Caco-2 (cell line): ENCODE data around the gene YKT6. TPM values are rescaled to one million over a fixed set of nuclear protein-coding genes. Genes with fewer than 3 reads are reported as not detected.

Source experiments
- BruUV-seq: library from RNA; stranded (reverse); fragments of 400-500 nt; replicated peaks from 2 replicates; lab custom pipeline; 2021; lab: Mats Ljungman, UMichigan
- CTCF ChIA-PET: fragments of 300-600 bp; sonication (Branson Sonifier 250); formaldehyde crosslinking; loops from one replicate; lab custom pipeline; 2022; ENCODE audit warnings: antibody characterized with exemption; lab: Charles Lee
- POLR2A ChIA-PET: fragments of 300-600 bp; sonication (Branson Sonifier 250); formaldehyde crosslinking; loops from one replicate; lab custom pipeline; 2022; ENCODE audit warnings: antibody characterized with exemption; lab: Charles Lee
- DNase-seq, 2 experiments: peaks; one replicate each; pipeline versions ENCODE4 v3.0.0 to v3.0.0-alpha.2; 2020 to 2022
- H3K27me3 ChIP-seq: replicated peaks from 2 replicates; pipeline ENCODE4 v1.6.0; 2011; ENCODE audit warnings: low read length; ENCODE audit not compliant: control insufficient read depth, insufficient read depth
- H3K36me3 ChIP-seq: 2 replicates; pipeline ENCODE4 v1.5.1; 2011; ENCODE audit warnings: low read length; ENCODE audit not compliant: control insufficient read depth, insufficient read depth
- H3K4me1 ChIP-seq: fragments of 250-450 bp; sonication (Bioruptor Pico); 2 replicates; pipeline ENCODE4 v1.5.1; 2020; ENCODE audit warnings: mild to moderate bottlenecking
- H3K4me3 ChIP-seq: 2 replicates; pipeline ENCODE4 v1.5.1; 2011; ENCODE audit warnings: low read depth, mild to moderate bottlenecking, control low read depth, low read length
- H3K9me3 ChIP-seq: fragments of 250-450 bp; sonication (Bioruptor Pico); 2 replicates; pipeline ENCODE4 v1.5.1; 2020; ENCODE audit warnings: mild to moderate bottlenecking, moderate library complexity
- H3K27ac Mint-ChIP-seq: one replicate; pipeline ENCODE4 v1.8.0; 2022; ENCODE audit warnings: mixed read lengths; ENCODE audit not compliant: unreplicated experiment
- H3K27me3 Mint-ChIP-seq: one replicate; pipeline ENCODE4 v1.8.0; 2022; ENCODE audit warnings: mixed read lengths; ENCODE audit not compliant: insufficient read depth, unreplicated experiment
- H3K36me3 Mint-ChIP-seq: one replicate; pipeline ENCODE4 v1.8.0; 2022; ENCODE audit warnings: mild to moderate bottlenecking, mixed read lengths; ENCODE audit not compliant: insufficient read depth, unreplicated experiment
- H3K4me1 Mint-ChIP-seq: one replicate; pipeline ENCODE4 v1.8.0; 2022; ENCODE audit warnings: low read depth, mixed read lengths; ENCODE audit not compliant: unreplicated experiment
- H3K4me3 Mint-ChIP-seq: one replicate; pipeline ENCODE4 v1.8.0; 2022; ENCODE audit warnings: mild to moderate bottlenecking, moderate library complexity, mixed read lengths; ENCODE audit not compliant: unreplicated experiment
- H3K9me3 Mint-ChIP-seq: one replicate; pipeline ENCODE4 v1.8.0; 2022; ENCODE audit warnings: mixed read lengths; ENCODE audit not compliant: unreplicated experiment
- CTCF ChIP-seq, 2 experiments: fragments of 200-600 bp in 1 of 2; IDR thresholded peaks; 1 replicate in 1 of 2; 2 replicates in 1 of 2; pipeline versions ENCODE4 v1.5.1 to v1.8.0; 2011 to 2022; ENCODE audit warnings: antibody characterized with exemption in 1 of 2, control low read depth in 1 of 2, inconsistent platforms in 1 of 2, low read depth in 1 of 2, low read length in 1 of 2, mild to moderate bottlenecking in 1 of 2, moderate library complexity in 1 of 2; ENCODE audit not compliant: insufficient read depth in 1 of 2, severe bottlenecking in 1 of 2, unreplicated experiment in 1 of 2
- intact Hi-C: fragments of 100-400 bp; cut with micrococcal nuclease; formaldehyde crosslinking; loops from one replicate; pipeline ENCODE4 v1.10.0; 2022; ENCODE audit not compliant: unreplicated experiment
- total RNA-seq: library from RNA; stranded (reverse); gene quantifications from 2 replicates; pipeline ENCODE4 v1.2.3, GENCODE V29; 2022

YKT6 gene
- total RNA-seq, 1 experiment from 2014 or later = 123 TPM

- ChIA-PET POLR2A (no interaction called here), CTCF (interaction anchor here (1.1 to 1.2 kb wide), 2 partner anchors 24 to 41 kb away, joined by 3 read pairs; no protein-coding TSS in a partner anchor)
- no peaks in the 10 kb centered on the region for H3K36me3 Mint-ChIP-seq
- H3K27me3 Mint-ChIP-seq = no peaks in the 10 kb centered on the region
- BruUV-seq = no TSS peak
- no peak overlapping the region for H3K27ac Mint-ChIP-seq
- Histone ChIP-seq H3K4me3 (no peak overlapping the region), H3K4me1 (no peaks in the 10 kb centered on the region), H3K9me3 (no peaks in the 10 kb centered on the region), H3K36me3 (no peaks in the 10 kb centered on the region), H3K27me3 (no peaks in the 10 kb centered on the region)
- no peak for DNase-seq
- no peak for TF ChIP-seq CTCF (IDR thresholded peaks at IDR 0.05; ENCODE audit: insufficient read depth in 1 of 2, low read depth in 1 of 2, low read length in 1 of 2, severe bottlenecking in 1 of 2, unreplicated experiment in 1 of 2)
- intact Hi-C loops = no loop called here
- no peak overlapping the region for H3K4me3 Mint-ChIP-seq
- H3K9me3 Mint-ChIP-seq = no peaks in the 10 kb centered on the region
- peaks cover 6% of the 10 kb centered on the region for H3K4me1 Mint-ChIP-seq
Measured at GRCh38 chr7:44155191-44156185, 45.3 kb upstream of the YKT6 start.

GRCh38 chr7:44156453-44157010, 44.2 kb upstream of the YKT6 start:
- ChIA-PET CTCF (no interaction called here), POLR2A (no interaction called here)
- Mint-ChIP-seq H3K27ac (no peak overlapping the region), H3K9me3 (no peaks in the 10 kb centered on the region), H3K27me3 (no peaks in the 10 kb centered on the region), H3K36me3 (no peaks in the 10 kb centered on the region), H3K4me3 (no peak overlapping the region), H3K4me1 (peaks cover 6% of the 10 kb centered on the region)
- H3K4me1 ChIP-seq = no peaks in the 10 kb centered on the region
- no peak for DNase-seq
- H3K4me3 ChIP-seq = no peak overlapping the region
- no TSS peak for BruUV-seq
- H3K9me3 ChIP-seq = no peaks in the 10 kb centered on the region
- no peaks in the 10 kb centered on the region for H3K36me3 ChIP-seq
- intact Hi-C loops = no loop called here
- TF ChIP-seq CTCF (IDR thresholded peaks at IDR 0.05; ENCODE audit: insufficient read depth in 1 of 2, low read depth in 1 of 2, low read length in 1 of 2, severe bottlenecking in 1 of 2, unreplicated experiment in 1 of 2) = no peak
- H3K27me3 ChIP-seq = no peaks in the 10 kb centered on the region

GRCh38 chr7:44157116-44158080, 43.4 kb upstream of the YKT6 start:
- TF ChIP-seq CTCF (IDR thresholded peaks at IDR 0.05; ENCODE audit: insufficient read depth in 1 of 2, low read depth in 1 of 2, low read length in 1 of 2, severe bottlenecking in 1 of 2, unreplicated experiment in 1 of 2) = no peak
- intact Hi-C loops = no loop called here
- Mint-ChIP-seq H3K36me3 (no peaks in the 10 kb centered on the region), H3K9me3 (no peaks in the 10 kb centered on the region), H3K27ac (no peak overlapping the region), H3K4me1 (peaks cover 2% of the 10 kb centered on the region), H3K27me3 (no peaks in the 10 kb centered on the region), H3K4me3 (no peak overlapping the region)
- Histone ChIP-seq H3K9me3 (no peaks in the 10 kb centered on the region), H3K27me3 (no peaks in the 10 kb centered on the region), H3K4me3 (no peak overlapping the region), H3K36me3 (no peaks in the 10 kb centered on the region), H3K4me1 (no peaks in the 10 kb centered on the region)
- no TSS peak for BruUV-seq
- ChIA-PET POLR2A (no interaction called here), CTCF (no interaction called here)
- peak in 1 of 2 experiments; percentile 28 for DNase-seq
